Aorta (tissue), 5 donors: ENCODE measurements around the gene UBQLNL. TPM values are rescaled to one million over a fixed set of nuclear protein-coding genes. Genes with fewer than 3 reads are reported as not detected.

Experiments used
- ATAC-seq: fragments of 200-7000 bp; cut with Tn5 transposase; one replicate; pipeline ENCODE4 v1.9.1; 2022; ENCODE audit warnings: moderate library complexity; ENCODE audit not compliant: low FRiP score
- DNase-seq, 2 donors: peaks; one replicate each; pipeline ENCODE4 v3.0.0-alpha.2; 2020
- H3K27ac ChIP-seq, 2 donors: one replicate each; pipeline ENCODE4 v1.5.1; 2013; ENCODE audit warnings: low read length in 2 of 2, mild to moderate bottlenecking in 2 of 2, moderate library complexity in 2 of 2, control low read depth in 1 of 2, inconsistent platforms in 1 of 2, low read depth in 1 of 2
- H3K27me3 ChIP-seq, 2 donors: one replicate each; pipeline ENCODE4 v1.6.1; 2013; ENCODE audit warnings: control low read depth in 1 of 2, low read length in 1 of 2, mild to moderate bottlenecking in 1 of 2, moderate library complexity in 1 of 2; ENCODE audit not compliant: insufficient read depth in 2 of 2, control insufficient read depth in 1 of 2
- H3K36me3 ChIP-seq, 2 donors: one replicate each; pipeline ENCODE4 v1.6.1; 2013; ENCODE audit warnings: control low read depth in 1 of 2, low read length in 1 of 2, mild to moderate bottlenecking in 1 of 2; ENCODE audit not compliant: insufficient read depth in 2 of 2, control insufficient read depth in 1 of 2
- H3K4me1 ChIP-seq, 2 donors: one replicate each; pipeline ENCODE4 v1.6.1; 2013; ENCODE audit warnings: low read length in 2 of 2, control low read depth in 1 of 2, mild to moderate bottlenecking in 1 of 2, moderate library complexity in 1 of 2; ENCODE audit not compliant: insufficient read depth in 2 of 2, control insufficient read depth in 1 of 2
- H3K4me3 ChIP-seq, 2 donors: one replicate each; pipeline ENCODE4 v1.5.1; 2013; ENCODE audit warnings: low read length in 2 of 2, control low read depth in 1 of 2, mild to moderate bottlenecking in 1 of 2
- H3K9me3 ChIP-seq: one replicate; pipeline ENCODE4 v1.6.1; 2013; ENCODE audit warnings: mild to moderate bottlenecking, low read length; ENCODE audit not compliant: control insufficient read depth
- WGBS, 2 donors: extraction: QIAGEN DNeasy Blood & Tissue Kit; methylation state at CpG; one replicate each; pipeline ENCODE4 v1.1.7; 2013; 5-methylcytosine and 5-hydroxymethylcytosine counted together
- intact Hi-C, 2 donors: fragments of 100-400 bp; cut with DNase I; formaldehyde crosslinking; loops; one replicate each; pipeline versions ENCODE4 v1.14.2 to v1.15.0; 2022
- polyA plus RNA-seq, 2 donors: library from polyadenylated mRNA; stranded (reverse); fragments of 200-250 nt; gene quantifications; one replicate each; pipeline ENCODE4 v1.2.3, GENCODE V29; 2013
- total RNA-seq, 2 donors: library from RNA; stranded (reverse); fragmentation: NEBNext Ultra II Directional; extraction: Animal tissue kit (Norgen Biotek cat#: 25700); gene quantifications; one replicate each; pipeline ENCODE4 v1.2.1, GENCODE V29; 2021
- donor health status: healthy with polysubstance abuse.
- donor health status: Bipolar disorder and iron deficiency.
- donor health status: DM: no; HTN: no; CAD: no.
- donor health status: DM: no; HTN: no; CAD: no.
- donor health status: DM: yes; HTN: yes; CAD: no.

Gene UBQLNL
- total and polyA plus RNA-seq, 4 donors: 0.88 to 1.6 (median 1.3) TPM; not detected in 1

- Histone ChIP-seq H3K4me1 (no peaks in the 10 kb centered on the region), H3K27ac (no peak overlapping the region), H3K4me3 (no peak overlapping the region), H3K36me3 (no peaks in the 10 kb centered on the region), H3K9me3 (peaks cover 2% of the 10 kb centered on the region), H3K27me3 (no peaks in the 10 kb centered on the region)
- no peak for ATAC-seq
- DNase-seq: no peak
- 41 to 46% methylated on average over 2 of the region's 2 CpGs for WGBS, 2 donors
- intact Hi-C loops: no loop called here
These were observed 16.8 kb downstream of the UBQLNL start for GRCh38 chr11:5499671-5500070.

DNA sequence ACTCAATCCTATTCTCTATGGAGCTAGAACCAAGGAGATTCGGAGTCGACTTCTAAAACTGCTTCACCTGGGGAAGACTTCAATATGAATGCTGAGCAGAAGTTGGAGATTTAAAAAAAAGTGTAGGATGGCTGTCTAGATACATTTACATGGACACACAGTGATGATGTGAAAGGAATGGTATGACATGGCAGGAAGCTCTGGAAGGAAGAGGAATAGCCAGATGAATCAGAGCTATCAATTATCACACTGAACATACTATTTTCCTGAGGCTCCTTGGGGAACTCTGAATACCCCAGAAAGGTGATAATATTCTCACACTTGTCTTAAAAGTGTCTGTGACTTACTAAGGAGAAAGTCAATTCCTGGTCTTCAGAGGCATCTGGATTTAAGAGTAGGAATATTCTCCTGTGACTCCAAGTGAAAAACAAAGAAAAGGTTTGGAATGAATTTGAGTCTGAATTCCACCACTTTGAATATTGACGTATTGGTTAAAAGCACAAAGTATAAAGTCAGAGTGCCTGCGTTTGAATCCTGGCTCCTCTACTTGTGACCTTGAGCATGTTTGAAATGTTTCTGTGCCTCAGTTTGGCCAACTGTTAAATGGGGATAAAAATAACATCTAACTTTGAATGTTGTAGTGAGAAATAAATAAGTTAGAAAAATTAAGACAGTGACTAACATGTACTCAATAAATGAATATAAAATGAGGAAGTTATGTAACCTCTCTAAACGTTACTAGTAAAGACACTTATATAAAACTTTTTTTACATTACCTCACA is 26.7 kb downstream of the UBQLNL start:
- DNase-seq (no peak), ATAC-seq (no peak)
- intact Hi-C loops: no loop called here
- H3K9me3 ChIP-seq: no peaks in the 10 kb centered on the region
- H3K36me3 ChIP-seq: no peaks in the 10 kb centered on the region
- no peak overlapping the region for H3K4me3 ChIP-seq
- no peaks in the 10 kb centered on the region for H3K27me3 ChIP-seq
- 51 to 53% methylated on average over 5 of the region's 5 CpGs for WGBS, 2 donors
- no peaks in the 10 kb centered on the region for H3K4me1 ChIP-seq
- H3K27ac ChIP-seq: no peak overlapping the region

DNA sequence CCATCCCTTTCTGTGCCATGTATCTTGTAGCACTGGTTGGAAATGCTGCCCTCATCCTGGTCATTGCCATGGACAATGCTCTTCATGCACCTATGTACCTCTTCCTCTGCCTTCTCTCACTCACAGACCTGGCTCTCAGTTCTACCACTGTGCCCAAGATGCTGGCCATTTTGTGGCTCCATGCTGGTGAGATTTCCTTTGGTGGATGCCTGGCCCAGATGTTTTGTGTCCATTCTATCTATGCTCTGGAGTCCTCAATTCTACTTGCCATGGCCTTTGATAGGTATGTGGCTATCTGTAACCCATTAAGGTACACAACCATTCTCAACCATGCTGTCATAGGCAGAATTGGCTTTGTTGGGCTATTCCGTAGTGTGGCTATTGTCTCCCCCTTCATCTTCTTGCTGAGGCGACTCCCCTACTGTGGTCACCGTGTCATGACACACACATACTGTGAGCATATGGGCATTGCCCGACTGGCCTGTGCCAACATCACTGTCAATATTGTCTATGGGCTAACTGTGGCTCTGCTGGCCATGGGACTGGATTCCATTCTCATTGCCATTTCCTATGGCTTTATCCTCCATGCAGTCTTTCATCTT is 27.6 kb downstream of the UBQLNL start:
- intact Hi-C loops: no loop called here

GRCh38 chr11:5488385-5488784 is 28.1 kb downstream of the UBQLNL start, which contains the start of gene OR52D1:
Gene OR52D1 (plus strand): TSS chr11:5488685. CDS start chr11:5488707, 22 bp downstream.
- Histone ChIP-seq H3K27ac (no peak within 1 kb of the TSS), H3K4me1 (no peaks in the 10 kb centered on the region), H3K4me3 (no peak within 1 kb of the TSS), H3K27me3 (no peaks in the 10 kb centered on the region), H3K36me3 (no peaks in the 10 kb centered on the region), H3K9me3 (no peaks in the 10 kb centered on the region)
- ATAC-seq (no peak), DNase-seq (no peak)
- intact Hi-C loops: no loop called here

More for the DNA sequence above, 27.6 kb downstream of the UBQLNL start:
- ATAC-seq: peak; percentile 53
- no peaks in the 10 kb centered on the region for H3K4me1 ChIP-seq
- DNase-seq: no peak
- no peaks in the 10 kb centered on the region for H3K9me3 ChIP-seq
- no peaks in the 10 kb centered on the region for H3K27me3 ChIP-seq
- no peak overlapping the region for H3K4me3 ChIP-seq
- no peak overlapping the region for H3K27ac ChIP-seq
- no peaks in the 10 kb centered on the region for H3K36me3 ChIP-seq
- WGBS, 2 donors: 95 to 99% methylated on average over 4 of the region's 4 CpGs

- 69 to 74% methylated on average over 3 of the region's 3 CpGs for WGBS, 2 donors
- Histone ChIP-seq H3K4me1 (no peaks in the 10 kb centered on the region), H3K27ac (no peak overlapping the region), H3K9me3 (no peaks in the 10 kb centered on the region), H3K36me3 (no peaks in the 10 kb centered on the region), H3K4me3 (no peak overlapping the region), H3K27me3 (no peaks in the 10 kb centered on the region)
- no peak for ATAC-seq
- intact Hi-C loops: no loop called here
- DNase-seq: no peak
These were observed 30.1 kb downstream of the UBQLNL start for GRCh38 chr11:5486421-5486820.

DNA sequence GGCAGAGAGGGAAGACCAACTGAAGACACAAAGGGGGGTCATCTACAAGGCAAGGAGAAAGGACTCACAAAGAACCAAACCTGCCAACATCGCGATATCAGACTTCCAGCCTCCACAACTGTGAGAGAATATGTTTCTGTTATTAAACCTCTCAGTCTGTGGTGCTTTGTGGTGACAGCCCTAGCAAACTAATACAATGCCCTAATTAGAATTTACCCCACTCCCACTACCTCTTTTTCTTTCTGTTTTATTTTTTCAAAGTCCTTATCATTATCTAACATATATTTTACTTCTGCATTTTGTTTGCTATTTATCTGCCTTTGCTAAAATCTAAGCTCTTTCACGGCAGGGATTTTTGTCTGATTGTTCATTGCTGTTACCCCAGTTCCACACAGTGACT is 30.5 kb downstream of the UBQLNL start:
- WGBS, 2 donors: 89 to 91% methylated on average over 3 of the region's 3 CpGs
- no peaks in the 10 kb centered on the region for H3K4me1 ChIP-seq
- H3K4me3 ChIP-seq: no peak overlapping the region
- H3K27me3 ChIP-seq: no peaks in the 10 kb centered on the region
- ATAC-seq (no peak), DNase-seq (no peak)
- H3K36me3 ChIP-seq: no peaks in the 10 kb centered on the region
- intact Hi-C loops: no loop called here
- no peaks in the 10 kb centered on the region for H3K9me3 ChIP-seq
- H3K27ac ChIP-seq: no peak overlapping the region

DNA sequence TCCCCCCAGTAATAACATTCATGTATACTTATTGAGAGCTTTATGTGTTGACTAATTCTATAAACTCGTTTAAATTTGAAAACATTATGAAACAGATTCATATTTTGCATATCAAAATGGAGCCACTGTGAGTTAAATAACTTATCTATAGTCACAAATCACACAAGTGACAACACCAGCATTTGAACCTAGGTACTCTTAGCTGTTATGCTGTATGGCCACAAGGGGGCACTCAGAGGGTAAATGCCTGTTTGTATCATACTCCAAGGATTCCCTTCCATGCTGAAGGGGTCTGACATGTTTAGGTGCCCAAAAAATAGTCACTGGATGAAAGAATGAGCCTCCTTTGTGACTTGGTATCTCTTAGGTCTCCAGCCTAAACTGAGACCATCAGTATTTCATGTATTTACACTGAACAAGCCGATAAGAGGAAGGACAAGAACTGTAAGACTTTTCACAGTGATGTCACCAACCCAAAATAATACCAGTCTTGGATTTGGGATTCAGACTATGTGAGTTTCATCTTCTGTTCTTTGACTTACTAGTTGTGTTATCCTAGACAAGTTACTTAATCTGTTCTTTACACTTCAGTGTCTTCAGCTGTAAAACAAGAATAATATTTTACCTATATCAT is 40.2 kb downstream of the UBQLNL start:
- Histone ChIP-seq H3K4me1 (no peaks in the 10 kb centered on the region), H3K4me3 (no peak overlapping the region), H3K27me3 (no peaks in the 10 kb centered on the region), H3K9me3 (no peaks in the 10 kb centered on the region), H3K36me3 (no peaks in the 10 kb centered on the region), H3K27ac (no peak overlapping the region)
- 21 to 25% methylated on average over 2 of the region's 2 CpGs for WGBS, 2 donors
- intact Hi-C loops: loop anchor here in 1 of 2 donors (5.0 kb wide), 1 partner anchor 331 kb away; the partner anchor contains the start of gene OR52N2
- DNase-seq (peak in 1 of 2 donors; percentile 53), ATAC-seq (peak; percentile 73)

GRCh38 chr11:5473921-5474320 is 42.6 kb downstream of the UBQLNL start:
- no peaks in the 10 kb centered on the region for H3K27me3 ChIP-seq
- ATAC-seq (no peak), DNase-seq (no peak)
- H3K4me3 ChIP-seq: no peak overlapping the region
- H3K9me3 ChIP-seq: no peaks in the 10 kb centered on the region
- H3K36me3 ChIP-seq: no peaks in the 10 kb centered on the region
- intact Hi-C loops: loop anchor here in 1 of 2 donors (5.0 kb wide), 1 partner anchor 333 kb away; the partner anchor contains the start of gene OR52N2
- H3K4me1 ChIP-seq: no peaks in the 10 kb centered on the region
- no peak overlapping the region for H3K27ac ChIP-seq
